Muscle of arm (tissue), 14 donors: ENCODE data around the gene OR1G1. TPM values are rescaled to one million over a fixed set of nuclear protein-coding genes. Genes with fewer than 3 reads are reported as not detected.
"Not testable (repeated sequence)": the region's sequence is repeated elsewhere in the genome, so short reads cannot be mapped to it uniquely, and the experiment has no call there.

Experiments used
- DNase-seq: peaks from one replicate; pipeline ENCODE4 v3.0.0-alpha.2; 2013
- long read RNA-seq, 11 donors: transcript quantifications; one replicate each; lab custom pipeline, GENCODE V29; 2026
- polyA plus RNA-seq, 12 donors: library from polyadenylated mRNA; unstranded; fragments of 120-200 nt; gene quantifications; one replicate each; pipeline ENCODE4 v1.2.1, GENCODE V29; 2013; ENCODE audit not compliant: insufficient read length in 12 of 12

OR1G1 gene
- not detected for polyA plus RNA-seq
- long read RNA-seq, donor 1, result 0 reads
- long read RNA-seq, donor 2, result 0 reads
- long read RNA-seq, donor 3, result 0 reads
- long read RNA-seq, donor 4, result 0 reads
- long read RNA-seq, donor 5, result 0 reads
- long read RNA-seq, donor 6, result 0 reads
- long read RNA-seq, donor 7, result 0 reads
- long read RNA-seq, donor 8, result 0 reads
- long read RNA-seq, donor 9, result 0 reads
- long read RNA-seq, donor 10, result 0 reads
- long read RNA-seq, donor 11, result 0 reads

DNA sequence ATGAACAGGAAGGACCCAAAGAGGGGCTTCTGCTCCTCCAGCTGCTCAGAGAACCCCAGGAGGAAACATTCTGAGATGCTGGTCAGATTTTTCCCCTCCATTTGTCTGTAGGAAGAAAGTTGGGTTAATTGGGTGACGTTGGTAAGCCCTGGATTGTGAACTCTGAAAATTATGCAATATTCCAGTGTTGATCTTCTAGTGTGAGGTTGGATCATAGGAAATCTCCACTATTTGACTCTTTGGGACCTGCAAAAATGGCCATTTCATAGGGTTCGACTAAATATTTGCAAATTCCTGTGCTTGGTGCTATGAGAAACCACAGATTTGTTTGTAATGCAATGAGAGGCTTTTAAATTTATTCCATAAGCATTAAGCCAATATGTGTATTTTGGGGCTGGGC lies at the start of gene OR1G1:
OR1G1 (minus strand) TSS at position 101 of the 400 bp plus-strand sequence; CDS start at position 101, 0 bp downstream.
- DNase-seq, result no peak

DNA sequence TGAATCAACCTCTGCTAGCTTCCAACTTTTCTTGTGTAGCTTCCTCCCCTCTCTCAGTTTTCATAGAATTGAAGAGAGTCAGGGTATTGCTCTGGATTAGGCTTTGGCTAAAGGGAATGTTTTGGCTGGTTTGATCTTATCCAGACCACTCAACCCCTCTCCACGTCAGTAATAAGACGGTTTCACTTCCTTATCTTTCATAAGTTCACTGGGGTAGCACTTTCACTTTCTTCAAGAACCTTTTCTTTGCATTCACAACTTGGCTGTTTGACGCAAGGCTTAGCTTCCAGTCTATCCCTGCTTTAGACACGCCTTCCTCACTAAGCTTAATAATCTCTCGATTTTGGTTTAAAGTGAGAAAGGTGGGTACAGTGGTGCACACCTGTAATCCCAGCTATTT lies 40.2 kb upstream of the OR1G1 start:
- no peak for DNase-seq

- no peak for DNase-seq
These were observed 29.9 kb upstream of the OR1G1 start for GRCh38 chr17:3157218-3157617.

DNA sequence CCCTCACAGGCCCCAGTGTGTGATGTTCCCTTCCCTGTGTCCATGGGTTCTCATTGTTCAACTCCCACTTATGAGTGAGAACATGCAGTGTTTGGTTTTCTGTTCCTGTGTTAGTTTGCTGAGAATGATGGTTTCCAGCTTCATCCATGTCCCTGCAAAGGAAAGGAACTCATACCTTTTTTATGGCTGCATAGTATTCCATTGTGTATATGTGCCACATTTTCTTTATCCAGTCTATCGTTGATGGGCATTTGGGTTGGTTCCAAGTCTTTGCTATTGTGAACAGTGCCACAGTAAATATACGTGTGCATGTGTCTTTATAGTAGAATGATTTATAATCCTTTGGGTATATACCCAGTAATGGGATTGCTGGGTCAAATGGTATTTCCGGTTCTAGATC lies 10.1 kb upstream of the OR1G1 start:
- DNase-seq, result not testable (repeated sequence)

GRCh38 chr17:3104322-3104721 lies 23.0 kb downstream of the OR1G1 start, which contains the start of gene OR1D2:
TSS of gene OR1D2 (minus strand) at chr17:3104422. CDS start at chr17:3092996, 11,426 bp downstream.
- DNase-seq, result no peak

Other genes with a start within 250 kb of the OR1G1 start
- not detected for gene OR1D5, start 63.9 kb downstream of the OR1G1 start, polyA plus RNA-seq
- gene OR1D2, start 23.1 kb downstream of the OR1G1 start, polyA plus RNA-seq, result under 1 TPM in 1 of 12 donors, not detected in 11; 0.05 TPM
- gene OR1A2, start 70.0 kb upstream of the OR1G1 start, polyA plus RNA-seq, result not detected
- under 1 TPM in 1 of 12 donors, not detected in 11; 0.05 TPM for gene OR1A1, start 80.1 kb upstream of the OR1G1 start, polyA plus RNA-seq
- gene OR3A1, start 170.8 kb upstream of the OR1G1 start, polyA plus RNA-seq, result under 1 TPM in 2 of 12 donors, not detected in 10; 0.12 to 0.23 TPM